Peyer's patch (tissue), 4 donors: ENCODE results near the gene ATP2B1.

Source experiments
- CTCF ChIP-seq, 6 experiments: fragments of 450-650 bp in 4 of 6; fragments of 200-600 bp in 2 of 6; sonication (generic) in 1 of 6; IDR thresholded peaks; one replicate each; pipeline ENCODE4 v1.5.1; 2017 to 2019; ENCODE audit warnings: antibody characterized with exemption in 6 of 6, mild to moderate bottlenecking in 3 of 6, moderate library complexity in 1 of 6
- POLR2A ChIP-seq, 2 donors: fragments of 450-650 bp; IDR thresholded peaks; one replicate each; pipeline ENCODE4 v1.5.1; 2017; ENCODE audit warnings: antibody characterized with exemption in 2 of 2, mild to moderate bottlenecking in 2 of 2, moderate library complexity in 2 of 2

GRCh38 chr12:89671469-89671868 lies 37.2 kb downstream of the ATP2B1 start:
- TF ChIP-seq CTCF (IDR thresholded peaks at IDR 0.05) (no peak), POLR2A (IDR thresholded peaks at IDR 0.05) (no peak)
